ENCODE data around the gene MCM9. TPM values are rescaled to one million over a fixed set of nuclear protein-coding genes. Genes with fewer than 3 reads are reported as not detected.

The MCM9 gene
- 11.9 and 14.8 TPM in 2 replicates for total RNA-seq

GRCh38 chr6:118934461-118935330, at the start of gene MCM9:
Gene MCM9, minus strand, starts transcription at chr6:118935159. Its CDS starts 3,436 bp downstream, at chr6:118931723.
- DNase-seq (ENCODE audit: low read depth, low spot score), result peak; percentile 48

- DNase-seq (ENCODE audit: low read depth, low spot score), result no peak
Measured at GRCh38 chr6:118984342-118984741, 49.4 kb upstream of the MCM9 start.

GRCh38 chr6:118982575-118982911, 47.6 kb upstream of the MCM9 start:
- DNase-seq (ENCODE audit: low read depth, low spot score), result no peak

- no peak for DNase-seq (ENCODE audit: low read depth, low spot score)
Measured at GRCh38 chr6:118981884-118982574, 47.1 kb upstream of the MCM9 start.

- no peak for DNase-seq (ENCODE audit: low read depth, low spot score)
Measured at GRCh38 chr6:118980063-118980462, 45.1 kb upstream of the MCM9 start.

- no peak for DNase-seq (ENCODE audit: low read depth, low spot score)
Measured at GRCh38 chr6:118974790-118975189, 39.8 kb upstream of the MCM9 start.

GRCh38 chr6:118971682-118972081, 36.7 kb upstream of the MCM9 start:
- no peak for DNase-seq (ENCODE audit: low read depth, low spot score)

- DNase-seq (ENCODE audit: low read depth, low spot score), result no peak
Measured at GRCh38 chr6:118970866-118971265, 35.9 kb upstream of the MCM9 start.

GRCh38 chr6:118968416-118968815, 33.5 kb upstream of the MCM9 start:
- no peak for DNase-seq (ENCODE audit: low read depth, low spot score)

- no peak for DNase-seq (ENCODE audit: low read depth, low spot score)
Measured at GRCh38 chr6:118967239-118967638, 32.3 kb upstream of the MCM9 start.

- DNase-seq (ENCODE audit: low read depth, low spot score), result no peak
Measured at GRCh38 chr6:118965843-118966370, 30.9 kb upstream of the MCM9 start.

GRCh38 chr6:118965371-118965770, 30.4 kb upstream of the MCM9 start:
- DNase-seq (ENCODE audit: low read depth, low spot score), result no peak

- DNase-seq (ENCODE audit: low read depth, low spot score), result no peak
Measured at GRCh38 chr6:118963003-118963402, 28.0 kb upstream of the MCM9 start.

GRCh38 chr6:118959903-118960302, 24.9 kb upstream of the MCM9 start:
- DNase-seq (ENCODE audit: low read depth, low spot score), result no peak

- DNase-seq (ENCODE audit: low read depth, low spot score), result no peak
Measured at GRCh38 chr6:118953391-118953790, 18.4 kb upstream of the MCM9 start.

GRCh38 chr6:118952683-118953082, 17.7 kb upstream of the MCM9 start:
- no peak for DNase-seq (ENCODE audit: low read depth, low spot score)

- no peak for DNase-seq (ENCODE audit: low read depth, low spot score)
Measured at GRCh38 chr6:118945217-118945616, 10.3 kb upstream of the MCM9 start.

GRCh38 chr6:118940770-118941169, 5.8 kb upstream of the MCM9 start:
- DNase-seq (ENCODE audit: low read depth, low spot score), result no peak

GRCh38 chr6:118939683-118940082, 4.7 kb upstream of the MCM9 start:
- DNase-seq (ENCODE audit: low read depth, low spot score), result no peak

- no peak for DNase-seq (ENCODE audit: low read depth, low spot score)
Measured at GRCh38 chr6:118935978-118936703, 1.2 kb upstream of the MCM9 start.

GRCh38 chr6:118935331-118935668, 341 bp upstream of the MCM9 start:
- DNase-seq (ENCODE audit: low read depth, low spot score), result no peak

GRCh38 chr6:118933855-118934460, 1.0 kb downstream of the MCM9 start:
- DNase-seq (ENCODE audit: low read depth, low spot score), result no peak
